DMS114 treated with DMSO at 0.1 percent for 48 hours (cell line): ENCODE data around the gene CENPQ.
A peak's percentile ranks its signal among the peaks of the same experiment; 100 is the strongest.
"Not testable (repeated sequence)": the region's sequence is repeated elsewhere in the genome, so short reads cannot be mapped to it uniquely, and the experiment has no call there.

Experiments used
- DNase-seq: peaks from one replicate; lab custom pipeline; 2025; ENCODE audit not compliant: unreplicated experiment; lab: John Stamatoyannopoulos, UW

Gene CENPQ

GRCh38 chr6:49462927-49463611 is at the start of gene CENPQ, which contains the start of gene MMUT:
CENPQ (plus strand) TSS chr6:49463370; CDS start chr6:49470177, 6,807 bp downstream.
MMUT (minus strand) TSS chr6:49463253; CDS start chr6:49459466, 3,787 bp downstream.
- DNase-seq: peak; percentile 99

- no peak for DNase-seq
These were observed 47.8 kb upstream of the CENPQ start for GRCh38 chr6:49415358-49415757.

GRCh38 chr6:49416195-49416594 is 47.0 kb upstream of the CENPQ start:
- DNase-seq: no peak

- DNase-seq: no peak
These were observed 39.4 kb upstream of the CENPQ start for GRCh38 chr6:49423817-49424216.

- no peak for DNase-seq
These were observed 33.0 kb upstream of the CENPQ start for GRCh38 chr6:49430187-49430586.

GRCh38 chr6:49430866-49431265 is 32.3 kb upstream of the CENPQ start:
- DNase-seq: no peak

- DNase-seq: peak; percentile 48
These were observed 9.9 kb upstream of the CENPQ start for GRCh38 chr6:49453221-49453620.

- DNase-seq: no peak
These were observed 8.1 kb upstream of the CENPQ start for GRCh38 chr6:49454787-49455709.

- no peak for DNase-seq
These were observed 5.4 kb upstream of the CENPQ start for GRCh38 chr6:49457771-49458170.

GRCh38 chr6:49462071-49462470 is 1.1 kb upstream of the CENPQ start:
- no peak for DNase-seq

- DNase-seq: no peak
These were observed 607 bp upstream of the CENPQ start for GRCh38 chr6:49462599-49462926.

GRCh38 chr6:49463612-49463967 is 420 bp downstream of the CENPQ start:
- DNase-seq: no peak

GRCh38 chr6:49464691-49465090 is 1.5 kb downstream of the CENPQ start:
- no peak for DNase-seq

GRCh38 chr6:49468042-49468441 is 4.9 kb downstream of the CENPQ start:
- no peak for DNase-seq

- DNase-seq: not testable (repeated sequence)
These were observed 13.4 kb downstream of the CENPQ start for GRCh38 chr6:49476564-49476963.

GRCh38 chr6:49479308-49479970 is 16.3 kb downstream of the CENPQ start:
- no peak for DNase-seq

GRCh38 chr6:49481846-49482245 is 18.7 kb downstream of the CENPQ start:
- DNase-seq: not testable (repeated sequence)

GRCh38 chr6:49483380-49483779 is 20.2 kb downstream of the CENPQ start:
- not testable (repeated sequence) for DNase-seq

- no peak for DNase-seq
These were observed 27.5 kb downstream of the CENPQ start for GRCh38 chr6:49490633-49491032.

GRCh38 chr6:49497304-49497703 is 34.1 kb downstream of the CENPQ start:
- DNase-seq: no peak

GRCh38 chr6:49499126-49499525 is 36.0 kb downstream of the CENPQ start:
- no peak for DNase-seq

GRCh38 chr6:49499623-49500022 is 36.5 kb downstream of the CENPQ start, which contains the start of gene GLYATL3:
GLYATL3 (plus strand) TSS chr6:49499923; CDS start chr6:49511991, 12,068 bp downstream.
- DNase-seq: no peak
